K562 (cell line): ENCODE measurements around the gene CLEC4F. TPM values are rescaled to one million over a fixed set of nuclear protein-coding genes. Genes with fewer than 3 reads are reported as not detected.
A peak's percentile ranks its signal among the peaks of the same experiment; 100 is the strongest.

Source experiments
- ATAC-seq: fragments of 200-7000 bp; cut with Tn5 transposase; 3 replicates; pipeline ENCODE4 v1.9.1; 2020; ENCODE audit warnings: moderate library complexity
- BruUV-seq: library from RNA; stranded (reverse); fragments of 400-500 nt; replicated peaks from 2 replicates; lab custom pipeline; 2021; lab: Mats Ljungman, UMichigan
- CTCF ChIA-PET: fragments of 300-600 bp; formaldehyde crosslinking; extraction: SDS; loops from one replicate; lab custom pipeline; 2021; ENCODE audit warnings: low intra/inter-chr PET ratio; lab: Yijun Ruan, JAX
- POLR2A ChIA-PET: fragments of 300-600, 350-650 bp; sonication (Branson Sonifier 250); formaldehyde crosslinking; extraction: SDS; loops from one replicate; lab custom pipeline; 2021; ENCODE audit warnings: antibody characterized with exemption, inconsistent platforms; lab: Yijun Ruan, JAX
- DNase-seq, 4 experiments: peaks; one replicate each; pipeline versions ENCODE4 v3.0.0 to v3.0.0-alpha.2; 2011 to 2018; ENCODE audit warnings: low spot score in 3 of 4, mixed read lengths in 3 of 4; ENCODE audit errors: extremely low read depth in 1 of 4
- FAIRE-seq: peaks from 2 replicates; lab custom pipeline; 2011; peaks lifted over from hg19 to GRCh38; lab: Jason Lieb, UNC
- H2AFZ ChIP-seq: 2 replicates; pipeline ENCODE4 v1.6.0; 2011; ENCODE audit warnings: low read depth, low read length, control low read depth, inconsistent platforms
- H3K27ac ChIP-seq: fragments of 200-600 bp; 3 replicates; pipeline ENCODE4 v1.8.0; 2011; ENCODE audit warnings: low read depth, mild to moderate bottlenecking, control low read depth, inconsistent platforms, low read length, moderate library complexity, mixed read lengths; ENCODE audit errors: extremely low read depth
- H3K27me3 ChIP-seq, 2 experiments: fragments of 300-600 bp in 1 of 2; 2 replicates in 1 of 2; 3 replicates in 1 of 2; pipeline versions ENCODE4 v1.6.0 to v1.8.0; 2011; ENCODE audit warnings: inconsistent platforms in 2 of 2, low read length in 2 of 2, mild to moderate bottlenecking in 1 of 2, mixed read lengths in 1 of 2, moderate library complexity in 1 of 2; ENCODE audit not compliant: control insufficient read depth in 2 of 2, insufficient read depth in 2 of 2
- H3K36me3 ChIP-seq: fragments of 300-600 bp; 3 replicates; pipeline ENCODE4 v1.8.0; 2011; ENCODE audit warnings: mild to moderate bottlenecking, low read length, inconsistent platforms; ENCODE audit not compliant: control insufficient read depth, insufficient read depth
- H3K4me1 ChIP-seq, 2 experiments: fragments of 200-600 bp in 1 of 2; replicated peaks in 1 of 2; 2 replicates in 1 of 2; 3 replicates in 1 of 2; pipeline versions ENCODE4 v1.5.1 to v1.8.0; 2011; ENCODE audit warnings: inconsistent platforms in 2 of 2, low read length in 2 of 2, mild to moderate bottlenecking in 1 of 2, mixed read lengths in 1 of 2, moderate library complexity in 1 of 2; ENCODE audit not compliant: control insufficient read depth in 2 of 2, insufficient read depth in 2 of 2
- H3K4me2 ChIP-seq: 2 replicates; pipeline ENCODE4 v1.6.1; 2011; ENCODE audit warnings: low read length, control low read depth, inconsistent platforms, mixed read lengths; ENCODE audit not compliant: insufficient read depth
- H3K4me3 ChIP-seq: fragments of 200-600 bp; sonication (generic), shearing (Covaris generic); 2 replicates; pipeline ENCODE4 v1.5.1; 2016; ENCODE audit warnings: control low read depth, inconsistent platforms
- H3K79me2 ChIP-seq: fragments of 200-600 bp; 3 replicates; pipeline ENCODE4 v1.8.0; 2011; ENCODE audit warnings: low read length, inconsistent platforms; ENCODE audit not compliant: control insufficient read depth, insufficient read depth
- H3K9ac ChIP-seq, 2 experiments: 2 replicates each; pipeline versions ENCODE4 v1.6.0 to v1.6.1; 2011; ENCODE audit warnings: low read depth in 2 of 2, low read length in 2 of 2, control low read depth in 1 of 2, inconsistent platforms in 1 of 2, mild to moderate bottlenecking in 1 of 2, mixed read lengths in 1 of 2; ENCODE audit not compliant: insufficient read depth in 1 of 2
- H3K9me1 ChIP-seq: one replicate; pipeline ENCODE4 v1.6.0; 2011; ENCODE audit warnings: inconsistent platforms, mild to moderate bottlenecking, low read length, moderate library complexity; ENCODE audit not compliant: control insufficient read depth, insufficient read depth
- H3K9me3 ChIP-seq: replicated peaks from 2 replicates; pipeline ENCODE4 v1.5.1; 2011; ENCODE audit warnings: low read depth, low read length, inconsistent platforms; ENCODE audit not compliant: control insufficient read depth, insufficient read depth
- H4K20me1 ChIP-seq: replicated peaks from 2 replicates; pipeline ENCODE4 v1.6.1; 2011; ENCODE audit warnings: low read length, inconsistent platforms, mixed read lengths; ENCODE audit not compliant: control insufficient read depth, insufficient read depth
- ERF ChIP-seq: fragments of 450-650 bp; formaldehyde crosslinking; IDR thresholded peaks from 2 replicates; pipeline ENCODE4 v1.4.0; 2020; ENCODE audit warnings: mild to moderate bottlenecking, mixed read lengths
- NEUROD1 ChIP-seq: fragments of 150-350 bp; IDR thresholded peaks from 2 replicates; pipeline ENCODE4 v1.6.1; 2014; ENCODE audit warnings: borderline replicate concordance, low read length, low read depth; ENCODE audit not compliant: partially characterized antibody
- NFIC ChIP-seq: fragments of 450-650 bp; IDR thresholded peaks from 2 replicates; pipeline ENCODE4 v1.6.1; 2017; ENCODE audit warnings: mild to moderate bottlenecking, inconsistent platforms
- SETDB1 ChIP-seq: IDR thresholded peaks from one replicate; pipeline ENCODE4 v1.6.1; 2012; ENCODE audit warnings: low read length, control low read depth, inconsistent platforms
- TCF7 ChIP-seq: sonication (generic); IDR thresholded peaks from 2 replicates; pipeline ENCODE4 v1.6.1; 2016; ENCODE audit warnings: antibody characterized with exemption, borderline replicate concordance
- ZNF24 ChIP-seq: fragments of 450-650 bp; IDR thresholded peaks from 2 replicates; pipeline ENCODE4 v1.6.1; 2016
- ZNF696 ChIP-seq: fragments of 250-450 bp; sonication (Bioruptor Pico); conservative IDR thresholded peaks from 2 replicates; pipeline ENCODE4 v1.4.0; 2020; ENCODE audit warnings: mild to moderate bottlenecking, moderate library complexity
- ZNF766 ChIP-seq: fragments of 200-800 bp; sonication (Bioruptor generic); conservative IDR thresholded peaks from 2 replicates; pipeline ENCODE4 v1.6.1; 2016; ENCODE audit warnings: missing genetic modification characterization, missing compliant biosample characterization
- WGBS: fragments of 100-300 bp; shearing (Covaris generic); methylation state at CpG from one replicate; pipeline ENCODE4 v1.1.6; 2016; ENCODE audit warnings: low coverage, mixed read lengths; ENCODE audit not compliant: insufficient coverage; ENCODE audit errors: missing lambda C conversion rate; 5-methylcytosine and 5-hydroxymethylcytosine counted together
- in situ Hi-C: fragments of 300-500 bp; cut with MboI; formaldehyde crosslinking; loops from 4 replicates; pipeline ENCODE4 v1.15.0; 2018; ENCODE audit warnings: inconsistent platforms, mixed read lengths
- intact Hi-C: fragments of 100-400 bp; cut with micrococcal nuclease; formaldehyde crosslinking; loops from 2 replicates; pipeline ENCODE4 v1.14.2; 2022
- polyA plus RNA-seq, 8 experiments: library from polyadenylated mRNA; depleted of rRNA in 4 of 8; stranded (reverse) in 5 of 8; unstranded in 3 of 8; fragments of >200 nt; fragmentation: Nextera tagmentation in 2 of 8; fragmentation: Illumina TruSeq in 1 of 8; extraction: Ambion mirVana in 2 of 8; extraction: Trizol in 1 of 8; gene quantifications; 2 replicates each; pipeline versions ENCODE4 v1.2.1 to v1.2.3, GENCODE V29; 2011 to 2014; ENCODE audit warnings: inconsistent platforms in 1 of 8, missing spikeins in 1 of 8
- total RNA-seq, 7 experiments: library from RNA; depleted of rRNA in 6 of 7; stranded (reverse); fragments of >200 nt in 6 of 7; fragmentation: Illumina TruSeq in 2 of 7; extraction: Trizol in 2 of 7; gene quantifications; 2 replicates each; pipeline versions ENCODE4 v1.2.1 to v1.2.3, GENCODE V29; 2011 to 2021; ENCODE audit warnings: low replicate concordance in 1 of 7
- TF ChIP-seq, protein P1 (sequence below): fragments of 450-650 bp; conservative IDR thresholded peaks from 2 replicates; pipeline ENCODE4 v1.6.1; 2016; ENCODE audit warnings: missing genetic modification characterization, low read depth, mild to moderate bottlenecking, control low read depth, missing compliant biosample characterization
- TF ChIP-seq, protein P2 (sequence below): fragments of 250-450 bp; sonication (Bioruptor Pico); IDR thresholded peaks from 2 replicates; pipeline ENCODE4 v1.4.0; 2020; ENCODE audit warnings: borderline replicate concordance

CLEC4F gene
- total and polyA plus RNA-seq, 9 of the 15 experiments (the other 6 are each of a cell fraction or from before 2014, with no cell fraction given), result not detected

- peaks cover 24 to 50% of the 10 kb centered on the region in 2 experiments for H3K27me3 ChIP-seq
- H3K4me1 ChIP-seq, result no peaks in the 10 kb centered on the region
- no peak for TF ChIP-seq ZNF24
- no peak for TF ChIP-seq SETDB1
- TF ChIP-seq ZNF696 (CRISPR knock-in tag), result no peak
- TF ChIP-seq NFIC, result peak; percentile 18; the same call in 1 of the 2 replicates
- ChIA-PET CTCF (interaction anchor here (0.7 kb wide), 1 partner anchor 291 kb away, joined by 3 read pairs; no protein-coding TSS in a partner anchor), POLR2A (interaction anchor here (0.6 kb wide), 1 partner anchor 41 kb away, joined by 3 read pairs; the partner anchor contains the start of gene ADD2)
- 4% methylated on average over 12 of the region's 12 CpGs for WGBS
- H4K20me1 ChIP-seq, result 0 out of 2 replicates have a peak, but pooled peaks cover 3% of the 10 kb centered on the region
- H3K79me2 ChIP-seq, result no peaks in the 10 kb centered on the region
- BruUV-seq, result no TSS peak
- DNase-seq, result no peak
- H3K9ac ChIP-seq, result peak overlapping the region in 1 of 2 experiments; percentile 78; a peak in 2 of 4 replicates
- H3K4me3 ChIP-seq, result no peak overlapping the region
- ATAC-seq, result peak; percentile 41; the same call in 2 of the 3 replicates
- no peaks in the 10 kb centered on the region for H3K9me1 ChIP-seq
- no peaks in the 10 kb centered on the region for H3K36me3 ChIP-seq
- in situ Hi-C loops, result no loop called here
- no peak overlapping the region for H3K4me2 ChIP-seq
- H3K27ac ChIP-seq, result no peak overlapping the region
- no peak for FAIRE-seq
- intact Hi-C loops, result no loop called here
- H2AFZ ChIP-seq, result no peak overlapping the region
- no peaks in the 10 kb centered on the region for H3K9me3 ChIP-seq
Measured at GRCh38 chr2:70808983-70809958, 11.1 kb downstream of the CLEC4F start.

DNA sequence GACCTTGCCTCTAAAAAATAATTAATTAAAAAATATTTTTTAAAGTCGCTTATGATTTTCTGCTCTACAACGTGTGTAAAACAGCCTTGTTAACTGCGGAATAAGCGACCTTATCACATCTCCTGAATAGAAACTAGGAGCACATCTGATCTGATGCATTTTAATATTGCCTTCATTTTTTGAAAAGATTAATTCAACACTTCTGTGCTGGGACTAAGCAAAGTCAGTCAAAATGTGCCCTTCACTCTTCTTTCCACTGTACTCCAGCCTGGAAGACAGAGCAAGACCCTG is 12.6 kb downstream of the CLEC4F start:
- CTCF ChIA-PET, result no interaction called here
- BruUV-seq, result no TSS peak
- Histone ChIP-seq H3K79me2 (no peaks in the 10 kb centered on the region), H2AFZ (no peak overlapping the region), H3K4me3 (no peak overlapping the region), H3K9ac (no peak overlapping the region), H3K9me3 (no peaks in the 10 kb centered on the region), H4K20me1 (0 out of 2 replicates have a peak, but pooled peaks cover 3% of the 10 kb centered on the region), H3K27ac (no peak overlapping the region), H3K4me2 (no peak overlapping the region), H3K4me1 (no peaks in the 10 kb centered on the region), H3K36me3 (no peaks in the 10 kb centered on the region), H3K9me1 (no peaks in the 10 kb centered on the region), H3K27me3 (peaks cover 24 to 42% of the 10 kb centered on the region in 2 experiments)
- intact Hi-C loops, result no loop called here
- FAIRE-seq (no peak), DNase-seq (no peak), ATAC-seq (no peak)
- in situ Hi-C loops, result no loop called here
- WGBS, result 4% methylated on average over 4 of the region's 4 CpGs
- POLR2A ChIA-PET, result no interaction called here
- TF ChIP-seq, protein P1, sequence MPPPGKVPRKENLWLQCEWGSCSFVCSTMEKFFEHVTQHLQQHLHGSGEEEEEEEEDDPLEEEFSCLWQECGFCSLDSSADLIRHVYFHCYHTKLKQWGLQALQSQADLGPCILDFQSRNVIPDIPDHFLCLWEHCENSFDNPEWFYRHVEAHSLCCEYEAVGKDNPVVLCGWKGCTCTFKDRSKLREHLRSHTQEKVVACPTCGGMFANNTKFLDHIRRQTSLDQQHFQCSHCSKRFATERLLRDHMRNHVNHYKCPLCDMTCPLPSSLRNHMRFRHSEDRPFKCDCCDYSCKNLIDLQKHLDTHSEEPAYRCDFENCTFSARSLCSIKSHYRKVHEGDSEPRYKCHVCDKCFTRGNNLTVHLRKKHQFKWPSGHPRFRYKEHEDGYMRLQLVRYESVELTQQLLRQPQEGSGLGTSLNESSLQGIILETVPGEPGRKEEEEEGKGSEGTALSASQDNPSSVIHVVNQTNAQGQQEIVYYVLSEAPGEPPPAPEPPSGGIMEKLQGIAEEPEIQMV, result no peak
- TF ChIP-seq TCF7, result no peak
- TF ChIP-seq, protein P2, sequence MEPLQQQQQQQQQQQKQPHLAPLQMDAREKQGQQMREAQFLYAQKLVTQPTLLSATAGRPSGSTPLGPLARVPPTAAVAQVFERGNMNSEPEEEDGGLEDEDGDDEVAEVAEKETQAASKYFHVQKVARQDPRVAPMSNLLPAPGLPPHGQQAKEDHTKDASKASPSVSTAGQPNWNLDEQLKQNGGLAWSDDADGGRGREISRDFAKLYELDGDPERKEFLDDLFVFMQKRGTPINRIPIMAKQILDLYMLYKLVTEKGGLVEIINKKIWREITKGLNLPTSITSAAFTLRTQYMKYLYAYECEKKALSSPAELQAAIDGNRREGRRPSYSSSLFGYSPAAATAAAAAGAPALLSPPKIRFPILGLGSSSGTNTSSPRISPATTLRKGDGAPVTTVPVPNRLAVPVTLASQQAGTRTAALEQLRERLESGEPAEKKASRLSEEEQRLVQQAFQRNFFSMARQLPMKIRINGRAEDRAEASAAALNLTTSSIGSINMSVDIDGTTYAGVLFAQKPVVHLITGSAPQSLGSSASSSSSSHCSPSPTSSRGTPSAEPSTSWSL, result no peak
- TF ChIP-seq ZNF766 (CRISPR knock-in tag), result no peak
- no peak for TF ChIP-seq ERF (CRISPR knock-in tag)
- TF ChIP-seq NEUROD1, result no peak
